ENCODE data around the gene CBFB. TPM values are rescaled to one million over a fixed set of nuclear protein-coding genes. Genes with fewer than 3 reads are reported as not detected.

Gene CBFB
- total RNA-seq, 1 donor from 2014 or later, result 77.1 TPM

- no peak overlapping the region for H3K4me3 Mint-ChIP-seq
- H3K27me3 Mint-ChIP-seq, result no peaks in the 10 kb centered on the region
- no peak for TF ChIP-seq CTCF (conservative IDR thresholded peaks at IDR 0.05)
- no peak overlapping the region for H3K27ac Mint-ChIP-seq
- no peaks in the 10 kb centered on the region for H3K4me1 Mint-ChIP-seq (ENCODE audit: unreplicated experiment)
- H3K9me3 Mint-ChIP-seq, result no peaks in the 10 kb centered on the region
- DNase-seq (ENCODE audit: extremely low spot score, unreplicated experiment), result no peak
- peaks cover 3% of the 10 kb centered on the region for H3K36me3 Mint-ChIP-seq
Measured at GRCh38 chr16:67098599-67098998, 69.7 kb downstream of the CBFB start.

GRCh38 chr16:67100569-67101310 is 71.8 kb downstream of the CBFB start:
- Mint-ChIP-seq H3K36me3 (peaks cover 3% of the 10 kb centered on the region), H3K27ac (no peak overlapping the region)
- no peak for DNase-seq (ENCODE audit: extremely low spot score, unreplicated experiment)

GRCh38 chr16:67101311-67102082 is 72.5 kb downstream of the CBFB start:
- H3K9me3 Mint-ChIP-seq, result no peaks in the 10 kb centered on the region
- no peak for DNase-seq (ENCODE audit: extremely low spot score, unreplicated experiment)

More at GRCh38 chr16:67100569-67101310, 71.8 kb downstream of the CBFB start:
- no peak overlapping the region for H3K4me3 Mint-ChIP-seq
- H3K9me3 Mint-ChIP-seq, result no peaks in the 10 kb centered on the region
- peak; percentile 53 for TF ChIP-seq CTCF (conservative IDR thresholded peaks at IDR 0.05)
- no peaks in the 10 kb centered on the region for H3K27me3 Mint-ChIP-seq
- peaks cover 9% of the 10 kb centered on the region for H3K4me1 Mint-ChIP-seq (ENCODE audit: unreplicated experiment)

GRCh38 chr16:67104061-67104460 is 75.1 kb downstream of the CBFB start:
- no peaks in the 10 kb centered on the region for H3K9me3 Mint-ChIP-seq
- no peaks in the 10 kb centered on the region for H3K27me3 Mint-ChIP-seq
- H3K36me3 Mint-ChIP-seq, result peaks cover 3% of the 10 kb centered on the region
- peaks cover 9% of the 10 kb centered on the region for H3K4me1 Mint-ChIP-seq (ENCODE audit: unreplicated experiment)
- no peak overlapping the region for H3K4me3 Mint-ChIP-seq
- H3K27ac Mint-ChIP-seq, result peak overlapping the region; percentile 46
- peak; percentile 64 for TF ChIP-seq CTCF (conservative IDR thresholded peaks at IDR 0.05)
- DNase-seq (ENCODE audit: extremely low spot score, unreplicated experiment), result no peak

More at GRCh38 chr16:67101311-67102082, 72.5 kb downstream of the CBFB start:
- TF ChIP-seq CTCF (conservative IDR thresholded peaks at IDR 0.05), result no peak
- Mint-ChIP-seq H3K27ac (no peak overlapping the region), H3K4me1 (ENCODE audit: unreplicated experiment) (peaks cover 9% of the 10 kb centered on the region), H3K27me3 (no peaks in the 10 kb centered on the region), H3K4me3 (no peak overlapping the region), H3K36me3 (peaks cover 3% of the 10 kb centered on the region)

GRCh38 chr16:67104845-67105244 is 75.9 kb downstream of the CBFB start:
- Mint-ChIP-seq H3K4me3 (peak overlapping the region; percentile 40), H3K27ac (no peak overlapping the region), H3K27me3 (no peaks in the 10 kb centered on the region), H3K36me3 (no peaks in the 10 kb centered on the region), H3K9me3 (no peaks in the 10 kb centered on the region), H3K4me1 (ENCODE audit: unreplicated experiment) (peaks cover 14% of the 10 kb centered on the region)
- DNase-seq (ENCODE audit: extremely low spot score, unreplicated experiment), result no peak
- TF ChIP-seq CTCF (conservative IDR thresholded peaks at IDR 0.05), result no peak

Measured in type B pancreatic cell (in vitro differentiated cells).